Activated CD8-positive, alpha-beta memory T cell treated with anti-CD3 and anti-CD28 coated beads, Interleukin-2, amount 50 U/mL, for 48 hours (primary cell): Measurements from ENCODE around the gene LACTBL1.
"Not testable (repeated sequence)": the region's sequence is repeated elsewhere in the genome, so short reads cannot be mapped to it uniquely, and the experiment has no call there.

Experiments
- DNase-seq: peaks from one replicate; pipeline ENCODE4 v3.0.0-alpha.2; 2020

The LACTBL1 gene

DNA sequence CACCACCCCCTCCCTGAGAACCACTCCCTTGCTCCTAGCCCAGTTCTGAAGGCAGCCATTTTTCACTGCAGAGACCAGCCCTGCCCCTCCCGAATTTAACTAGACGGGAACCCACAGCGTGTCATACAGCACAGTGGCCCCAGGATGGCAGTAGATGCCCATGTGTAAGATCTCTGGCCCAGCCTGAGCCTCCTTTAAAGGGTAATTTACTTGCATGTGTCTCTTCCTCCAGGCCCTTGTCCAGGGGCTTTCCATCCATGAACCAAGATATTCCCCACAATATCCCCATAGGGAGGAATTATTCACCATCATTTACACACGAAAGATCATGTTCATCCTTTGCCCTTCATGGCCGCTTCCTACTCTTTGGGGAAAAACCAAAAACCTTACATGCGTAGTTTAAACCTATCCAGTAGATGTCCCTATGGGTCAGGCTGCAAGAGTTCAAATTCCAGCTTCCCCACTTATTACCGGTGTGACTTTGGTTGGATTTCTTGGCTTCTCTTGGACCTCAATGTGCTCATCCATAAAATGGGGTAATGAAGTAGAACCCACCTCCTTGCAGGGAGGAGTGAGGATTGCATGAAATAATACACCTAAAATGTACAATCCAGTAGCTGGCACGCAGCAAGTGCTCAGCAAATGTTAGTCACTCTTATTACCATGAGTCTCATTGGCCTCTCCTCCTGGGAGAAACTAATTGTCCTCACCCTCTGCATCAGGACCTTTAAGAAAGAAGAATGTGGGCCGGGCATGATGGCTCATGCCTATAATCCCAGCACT is 4.0 kb upstream of the LACTBL1 start:
- DNase-seq = peak; percentile 63

DNA sequence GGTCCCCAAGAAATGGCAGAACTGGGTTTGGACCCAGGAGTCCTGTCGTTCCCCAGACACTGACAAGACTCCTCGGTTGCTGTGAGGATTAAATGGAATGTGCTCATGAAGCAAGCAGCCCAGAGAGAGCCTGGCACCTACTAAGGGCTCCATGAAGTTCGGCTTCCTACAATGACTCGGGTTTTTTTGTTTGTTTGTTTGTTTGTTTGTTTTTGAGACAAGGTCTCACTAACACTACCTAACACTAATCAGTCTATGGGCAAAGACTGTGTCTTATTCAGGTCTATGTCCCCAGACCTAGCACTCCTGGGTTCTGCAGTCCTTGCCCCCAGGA is 3.4 kb upstream of the LACTBL1 start:
- no peak for DNase-seq

DNA sequence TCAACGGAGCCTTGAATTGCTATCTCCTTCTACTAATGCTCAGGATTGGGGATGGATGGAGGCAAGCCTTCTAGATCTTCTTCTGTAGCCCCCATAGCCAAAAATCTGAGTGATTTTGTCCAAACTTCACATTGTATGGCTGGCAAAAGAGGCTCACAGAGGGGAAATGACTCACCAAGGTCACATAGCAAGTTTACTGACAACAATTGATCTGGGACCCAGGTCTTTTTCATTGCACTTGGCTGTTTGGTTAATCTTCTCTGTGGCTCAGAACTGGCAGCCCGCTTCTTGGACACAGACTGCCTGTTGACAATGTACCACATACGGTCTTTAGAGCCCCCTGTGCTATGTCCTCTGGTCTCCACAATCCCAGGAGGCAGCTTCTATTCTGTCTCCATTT is 3.0 kb upstream of the LACTBL1 start:
- no peak for DNase-seq

DNA sequence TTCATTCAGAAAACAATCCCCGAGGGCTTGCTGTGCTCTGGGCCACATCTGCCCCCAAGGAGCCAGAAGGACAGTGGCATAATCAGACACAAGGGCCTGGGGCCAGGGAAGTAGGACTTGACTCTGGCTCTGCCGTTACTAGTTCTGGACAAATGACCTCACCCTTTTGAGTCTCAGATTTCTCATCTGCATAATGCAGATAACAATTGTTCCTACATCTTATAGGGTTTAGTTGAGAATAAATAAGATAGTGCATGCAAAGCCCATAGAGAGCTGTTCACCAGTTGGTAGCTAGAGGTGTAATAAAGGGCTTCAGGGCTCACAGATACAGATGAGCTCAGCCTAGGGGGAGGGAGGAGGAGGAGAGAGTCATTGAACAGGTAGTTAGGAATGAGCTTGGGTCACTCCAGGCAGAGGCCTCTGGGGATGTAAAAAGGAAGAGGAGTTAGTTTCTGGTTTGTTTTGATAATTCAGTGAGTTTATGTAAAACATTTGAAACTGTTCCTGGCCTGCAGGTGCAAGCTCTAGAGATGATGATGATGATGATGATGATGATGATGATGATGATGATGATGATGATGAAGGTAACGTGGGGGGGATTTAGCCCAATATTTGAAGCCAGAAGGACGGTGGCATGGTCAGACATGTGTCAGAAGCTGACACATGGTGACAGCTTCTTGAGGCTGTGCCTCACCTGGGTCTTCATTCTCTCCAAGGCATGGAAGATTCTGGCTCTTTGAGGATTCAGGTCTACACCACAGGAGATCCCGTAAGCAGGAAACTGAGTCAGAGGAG is 858 bp downstream of the LACTBL1 start:
- no peak for DNase-seq

DNA sequence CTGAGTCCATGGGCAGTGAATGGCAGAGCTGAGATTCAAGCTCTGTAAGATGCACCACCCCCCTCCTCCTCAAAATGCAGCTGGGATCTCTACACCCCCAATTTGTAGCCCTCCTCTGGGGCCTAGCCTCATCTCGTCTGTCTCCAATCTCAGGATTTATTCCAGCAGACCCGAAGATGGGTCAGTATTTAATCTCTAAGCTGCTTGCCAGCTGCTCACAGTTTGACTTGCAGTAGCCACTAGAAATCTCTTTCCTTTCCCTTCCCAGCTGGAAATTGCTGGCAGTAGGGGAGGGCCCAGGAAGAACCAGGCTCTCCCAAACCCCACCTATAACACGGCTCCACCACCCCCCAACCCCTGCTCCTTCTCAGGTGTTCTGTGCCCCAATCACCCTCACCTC is 1.5 kb downstream of the LACTBL1 start:
- DNase-seq = no peak

GRCh38 chr1:22970096-22970495 is 2.6 kb downstream of the LACTBL1 start:
- no peak for DNase-seq

DNA sequence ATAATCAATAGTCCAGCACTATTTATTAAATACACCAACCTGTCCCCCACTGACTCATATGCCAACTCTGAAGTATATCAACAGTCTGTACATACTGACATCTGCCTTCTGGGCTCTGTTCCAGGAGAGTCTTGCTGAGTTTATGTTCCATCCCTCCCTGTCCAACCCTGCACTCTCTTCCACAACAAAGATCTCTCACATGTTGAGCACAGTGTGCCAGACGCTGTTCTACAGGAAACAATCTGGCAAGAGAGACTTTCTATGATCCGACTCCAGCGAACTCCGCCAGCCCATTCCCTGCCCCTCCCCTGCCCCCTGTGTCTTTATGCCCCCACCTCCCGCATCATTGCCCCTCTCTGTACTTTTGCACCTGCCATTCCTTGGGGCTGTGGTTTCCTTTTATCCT is 3.4 kb downstream of the LACTBL1 start:
- no peak for DNase-seq

DNA sequence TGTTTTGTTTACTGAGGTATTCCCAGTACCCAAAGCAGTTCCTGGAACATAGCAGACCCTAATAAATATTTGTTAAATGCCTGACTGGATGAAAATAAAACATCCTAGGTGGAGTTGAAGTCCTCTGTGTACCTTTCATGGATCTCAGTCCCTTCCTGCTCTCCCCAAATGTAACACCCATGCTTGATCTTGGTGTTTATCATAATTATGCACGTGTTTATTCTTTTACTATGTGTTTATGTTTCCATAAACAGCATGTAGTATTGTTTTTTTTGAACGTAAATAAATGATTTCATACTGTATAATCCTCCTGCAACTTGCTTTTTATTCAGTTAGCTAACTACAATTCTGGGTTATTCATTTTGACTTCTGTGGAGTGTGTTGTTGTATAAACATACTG is 4.8 kb downstream of the LACTBL1 start:
- DNase-seq = no peak

- DNase-seq = no peak
These were observed 6.4 kb downstream of the LACTBL1 start for GRCh38 chr1:22966309-22966708.

DNA sequence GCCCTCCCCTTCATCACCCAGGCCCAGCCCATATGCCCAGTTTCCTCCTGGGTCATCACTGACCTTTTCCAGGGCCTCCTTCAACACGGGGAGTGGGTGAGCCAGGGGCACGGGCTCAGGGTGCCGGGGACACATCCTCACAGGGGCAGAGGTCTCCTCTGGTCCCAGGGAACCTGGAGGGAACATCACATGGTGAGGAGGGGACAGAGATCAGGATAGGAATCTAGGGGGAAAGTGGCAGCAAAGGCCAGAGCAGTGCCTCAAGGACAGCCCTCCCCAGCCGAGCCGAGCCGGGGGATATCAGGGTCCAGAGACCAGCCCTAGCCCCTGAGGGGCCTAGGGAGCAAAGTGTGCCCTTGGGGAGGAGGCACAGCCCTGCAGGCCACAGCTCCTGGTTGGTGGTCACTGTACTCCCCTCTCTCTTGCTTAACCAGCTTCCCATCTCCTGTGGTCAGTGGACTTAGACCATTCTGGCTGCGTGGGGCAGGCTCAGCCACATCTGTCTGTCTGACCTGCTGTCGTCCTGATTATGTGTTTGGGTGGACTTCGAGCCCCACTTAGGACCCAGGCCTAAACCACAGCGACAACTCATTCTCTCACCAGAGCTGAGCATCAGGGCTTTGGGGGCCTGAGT is 9.5 kb downstream of the LACTBL1 start:
- DNase-seq = no peak

- DNase-seq = no peak
These were observed 10.1 kb downstream of the LACTBL1 start for GRCh38 chr1:22962558-22962957.

GRCh38 chr1:22959545-22960360 is 12.9 kb downstream of the LACTBL1 start:
- no peak for DNase-seq

DNA sequence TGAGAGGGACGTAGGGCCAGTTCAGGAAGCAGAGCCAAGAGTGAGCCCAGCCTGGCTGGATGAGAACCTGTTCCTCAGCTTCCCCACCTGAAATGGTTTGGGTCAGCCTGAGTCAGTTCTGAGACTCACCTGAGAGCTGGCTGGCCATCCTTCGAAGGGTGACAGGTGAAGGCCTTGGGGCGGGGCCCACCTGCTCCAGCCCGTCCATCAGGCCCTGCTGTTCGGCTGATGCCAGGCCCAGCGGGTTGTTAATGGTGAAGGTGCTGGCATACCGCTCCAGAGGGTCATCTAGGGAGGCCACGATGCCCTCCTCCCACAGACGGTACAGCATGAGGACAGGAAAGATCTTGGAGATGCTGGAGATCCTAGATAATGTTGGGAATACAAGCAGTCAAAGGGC is 14.1 kb downstream of the LACTBL1 start:
- no peak for DNase-seq

DNA sequence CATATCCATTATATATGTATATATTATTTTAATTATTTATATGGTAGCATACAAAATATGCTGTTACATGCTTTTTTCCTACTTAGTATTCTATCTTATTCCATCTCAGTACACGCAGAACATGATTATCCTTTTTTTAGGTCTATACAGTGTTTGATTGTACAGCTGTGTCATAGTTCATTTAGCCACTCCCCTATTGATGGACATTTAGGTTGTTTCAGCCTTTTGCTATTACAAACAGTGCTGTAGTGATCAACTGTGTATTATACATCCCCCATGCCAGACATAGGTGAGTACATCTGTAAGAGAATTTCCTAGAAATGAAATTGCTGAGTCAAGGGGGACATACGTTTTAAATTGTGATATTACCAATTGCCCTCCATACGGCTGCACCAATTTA is 15.6 kb downstream of the LACTBL1 start:
- no peak for DNase-seq

DNA sequence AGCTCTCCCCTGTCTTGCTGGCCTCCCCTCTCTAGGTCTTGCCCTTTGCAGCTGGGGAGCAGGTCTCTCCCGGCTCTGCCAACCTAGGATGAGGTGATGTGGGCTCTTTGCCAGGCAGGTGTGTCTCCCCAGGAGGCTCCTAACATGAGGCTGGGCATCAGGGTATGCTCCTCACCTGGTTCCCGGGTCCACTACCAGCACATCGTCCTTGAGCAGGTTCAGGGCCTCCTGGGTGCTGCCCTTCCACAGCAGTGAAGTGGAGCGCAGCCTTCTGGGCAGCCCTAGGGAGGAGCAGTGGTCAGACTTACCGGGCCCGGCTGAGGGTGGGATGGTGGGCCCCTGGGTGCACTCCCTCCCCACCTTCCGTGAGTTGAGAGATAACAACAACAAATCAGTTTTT is 17.5 kb downstream of the LACTBL1 start:
- DNase-seq = no peak

GRCh38 chr1:22953740-22954141 is 18.9 kb downstream of the LACTBL1 start:
- DNase-seq = no peak

- no peak for DNase-seq
These were observed 19.5 kb downstream of the LACTBL1 start for GRCh38 chr1:22953057-22953739.

DNA sequence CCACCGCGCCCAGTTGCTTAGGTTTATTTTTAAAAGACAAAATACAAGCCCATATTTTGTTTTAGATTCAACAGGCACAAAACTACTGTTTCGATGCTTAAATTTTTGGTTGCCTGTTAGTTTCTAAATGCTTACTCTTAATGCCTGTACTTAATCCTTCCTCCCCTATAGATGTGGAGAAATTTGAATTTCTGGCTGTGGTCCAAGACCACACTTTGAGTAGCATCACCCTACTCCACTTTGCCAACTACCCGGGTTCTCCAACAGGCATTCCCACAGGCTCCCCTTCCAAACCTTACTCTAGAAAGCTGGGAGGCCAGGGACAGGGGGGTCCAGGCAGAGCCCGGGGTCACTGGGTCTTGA is 20.0 kb downstream of the LACTBL1 start:
- DNase-seq = no peak

DNA sequence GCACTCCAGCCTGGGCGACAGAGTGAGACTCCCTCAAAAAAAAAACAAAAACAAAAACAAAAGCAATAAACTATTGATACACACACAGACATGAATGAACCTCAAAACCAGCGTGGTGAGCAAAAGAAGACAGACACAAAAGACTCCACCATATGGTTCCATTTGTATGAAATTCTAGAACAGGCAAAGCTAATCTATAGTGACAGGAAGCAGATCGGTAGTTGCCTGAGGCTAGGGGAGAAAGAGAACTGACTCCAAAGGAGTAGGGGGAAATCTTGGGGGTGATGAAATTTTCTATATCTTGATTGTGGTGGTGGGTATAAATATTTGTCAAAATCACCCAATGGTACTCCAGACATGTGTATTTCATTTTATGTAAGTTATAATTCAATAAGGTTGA is 20.9 kb downstream of the LACTBL1 start:
- no peak for DNase-seq

DNA sequence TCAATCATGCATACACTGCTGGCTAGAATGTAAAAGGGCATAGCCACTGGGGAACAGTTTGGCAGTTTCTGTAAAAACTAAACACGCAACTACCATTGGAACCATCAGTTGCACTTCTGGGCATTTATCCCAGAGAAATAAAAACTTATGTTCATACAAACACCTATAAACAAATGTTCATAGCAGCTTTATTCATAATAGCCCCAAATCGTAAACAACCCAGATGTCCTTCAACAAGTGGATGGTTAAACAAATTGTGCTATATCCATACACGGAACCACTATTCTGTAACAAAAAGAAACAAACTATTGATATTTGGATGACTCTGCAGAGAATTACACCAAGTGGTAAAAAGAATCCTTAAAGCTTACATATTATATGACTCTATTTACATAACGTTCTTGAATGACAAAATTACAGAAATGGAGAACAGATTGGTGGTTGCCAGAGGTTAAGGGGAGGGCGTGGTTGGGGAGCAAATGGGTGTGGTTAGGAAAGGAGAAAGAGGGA is 22.8 kb downstream of the LACTBL1 start:
- no peak for DNase-seq

DNA sequence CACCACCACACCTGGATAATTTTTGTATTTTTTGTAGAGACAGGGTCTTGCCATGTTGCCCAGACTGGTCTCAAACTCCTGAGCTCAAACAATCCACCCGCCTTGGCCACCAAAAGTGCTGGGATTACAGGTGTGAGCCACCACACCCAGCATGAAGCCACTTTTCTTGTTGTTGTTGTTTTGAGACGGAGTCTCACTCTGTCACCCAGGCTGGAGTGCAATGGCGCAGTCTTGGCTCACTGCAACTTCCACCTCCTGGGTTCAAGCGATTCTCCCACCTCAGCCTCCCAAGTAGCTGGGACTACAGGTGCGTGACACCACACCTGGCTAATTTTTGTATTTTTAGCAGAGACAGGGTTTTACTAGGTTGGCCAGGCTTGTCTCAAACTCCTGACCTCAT is 27.5 kb downstream of the LACTBL1 start:
- DNase-seq = not testable (repeated sequence)

DNA sequence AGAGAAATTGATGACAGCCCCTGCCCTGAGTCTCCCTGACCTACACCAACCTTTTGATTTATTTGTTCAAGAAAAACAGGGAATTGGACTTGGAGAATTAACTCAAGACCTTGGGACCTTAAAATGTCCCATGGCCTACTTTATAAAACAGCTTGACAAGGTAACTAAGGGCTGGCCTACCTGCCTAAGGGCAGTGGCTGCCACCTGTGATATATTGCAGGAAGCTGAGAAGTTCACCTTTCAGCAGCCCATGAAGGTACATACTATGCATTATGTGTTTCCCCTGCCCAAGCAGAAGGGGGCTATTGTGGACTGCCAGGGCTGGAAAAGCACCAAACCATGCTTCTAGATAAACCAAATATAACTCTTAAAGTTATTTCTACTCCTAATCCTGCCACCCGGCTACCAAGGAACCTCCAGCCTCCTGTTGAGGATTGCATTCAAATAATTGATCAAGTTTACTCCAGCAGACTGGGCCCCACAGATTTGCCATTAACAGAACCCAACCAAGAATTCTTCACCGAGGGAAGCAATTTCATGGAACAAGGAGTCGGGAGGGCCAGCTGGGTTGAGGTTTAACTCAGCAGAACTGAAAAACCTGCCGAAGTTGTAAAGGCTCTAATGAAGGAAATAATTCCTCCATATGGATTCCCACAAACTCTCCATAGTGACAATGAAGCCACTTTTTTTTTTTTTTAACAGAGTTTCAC is 28.2 kb downstream of the LACTBL1 start:
- DNase-seq = no peak
